SK-N-SH (cell line): ENCODE data around the gene PBOV1. TPM values are rescaled to one million over a fixed set of nuclear protein-coding genes. Genes with fewer than 3 reads are reported as not detected.

Experiments
- CTCF ChIA-PET: fragments of 300-600, 350-600 bp; formaldehyde crosslinking; extraction: SDS; loops from one replicate; lab custom pipeline; 2021; lab: Yijun Ruan, JAX
- POLR2A ChIA-PET: fragments of 350-600 bp; sonication (Branson Sonifier 250); formaldehyde crosslinking; extraction: SDS; loops from one replicate; lab custom pipeline; 2020; ENCODE audit warnings: antibody characterized with exemption, inconsistent platforms; lab: Yijun Ruan, JAX
- DNase-seq: peaks from one replicate; pipeline ENCODE4 v3.0.0; 2012
- H2AFZ ChIP-seq: fragments of 200-600 bp; sonication (generic); 2 replicates; pipeline ENCODE4 v1.8.1; 2016; ENCODE audit warnings: antibody characterized with exemption, mild to moderate bottlenecking, low read depth
- H3F3A ChIP-seq: fragments of 200-600 bp; sonication (generic); replicated peaks from 2 replicates; pipeline ENCODE3; 2016; ENCODE audit warnings: antibody characterized with exemption, mild to moderate bottlenecking; ENCODE audit not compliant: insufficient read depth
- H3K27ac ChIP-seq, 2 experiments: fragments of 200-500 bp in 1 of 2; fragments of 200-600 bp in 1 of 2; sonication (Bioruptor generic) in 1 of 2; sonication (generic), shearing (Covaris generic) in 1 of 2; 2 replicates each; pipeline versions ENCODE4 v1.5.1 to v1.6.1; 2014 to 2016; ENCODE audit warnings: low read depth in 2 of 2, inconsistent platforms in 1 of 2, low read length in 1 of 2, mild to moderate bottlenecking in 1 of 2, mixed read lengths in 1 of 2
- H3K27me3 ChIP-seq: fragments of 200-600 bp; sonication (generic), shearing (Covaris generic); 2 replicates; pipeline ENCODE4 v1.6.1; 2016; ENCODE audit warnings: mixed run types; ENCODE audit not compliant: insufficient read depth
- H3K36me3 ChIP-seq, 2 experiments: fragments of 200-500 bp in 1 of 2; fragments of 200-600 bp in 1 of 2; sonication (Bioruptor generic) in 1 of 2; sonication (generic) in 1 of 2; replicated peaks in 1 of 2; 2 replicates each; pipeline versions ENCODE3 to v1.5.1; 2014 to 2016; ENCODE audit warnings: low read length in 1 of 2, mild to moderate bottlenecking in 1 of 2; ENCODE audit not compliant: insufficient read depth in 2 of 2, control insufficient read depth in 1 of 2
- H3K4me1 ChIP-seq, 2 experiments: fragments of 200-500 bp in 1 of 2; fragments of 200-600 bp in 1 of 2; sonication (Bioruptor generic) in 1 of 2; sonication (generic), shearing (Covaris generic) in 1 of 2; 2 replicates each; pipeline versions ENCODE4 v1.5.1 to v1.6.1; 2014 to 2016; ENCODE audit warnings: low read depth in 1 of 2, low read length in 1 of 2, mixed run types in 1 of 2; ENCODE audit not compliant: insufficient read depth in 2 of 2, control insufficient read depth in 1 of 2
- H3K4me2 ChIP-seq: fragments of 200-600 bp; sonication (generic), shearing (Covaris generic); 2 replicates; pipeline ENCODE4 v1.6.1; 2017; ENCODE audit warnings: mixed run types
- H3K4me3 ChIP-seq, 2 experiments: fragments of 200-500 bp in 1 of 2; fragments of 200-600 bp in 1 of 2; sonication (Bioruptor generic) in 1 of 2; sonication (generic), shearing (Covaris generic) in 1 of 2; 2 replicates each; pipeline versions ENCODE4 v1.5.1 to v1.8.1; 2014 to 2016; ENCODE audit warnings: low read depth in 2 of 2, inconsistent platforms in 1 of 2, low read length in 1 of 2, mild to moderate bottlenecking in 1 of 2, mixed read lengths in 1 of 2, moderate library complexity in 1 of 2
- H3K79me2 ChIP-seq: fragments of 200-600 bp; sonication (generic); 2 replicates; pipeline ENCODE4 v1.8.1; 2017; ENCODE audit warnings: mild to moderate bottlenecking; ENCODE audit not compliant: insufficient read depth
- H3K9ac ChIP-seq: fragments of 200-600 bp; sonication (generic); 2 replicates; pipeline ENCODE4 v1.6.1; 2017; ENCODE audit warnings: mixed run types
- H3K9me2 ChIP-seq: fragments of 200-600 bp; sonication (generic); 2 replicates; pipeline ENCODE4 v1.6.1; 2017; ENCODE audit warnings: mixed run types
- H3K9me3 ChIP-seq: fragments of 200-600 bp; sonication (generic); 2 replicates; pipeline ENCODE4 v1.6.1; 2017; ENCODE audit warnings: mixed run types, mild to moderate bottlenecking, moderate library complexity
- H4K20me1 ChIP-seq: fragments of 200-600 bp; sonication (generic); 2 replicates; pipeline ENCODE4 v1.6.1; 2017; ENCODE audit warnings: mild to moderate bottlenecking, mixed run types; ENCODE audit not compliant: insufficient read depth
- EP300 ChIP-seq, 2 experiments: IDR thresholded peaks; 2 replicates each; pipeline versions ENCODE4 v1.4.0 to v1.6.1; 2012; ENCODE audit warnings: borderline replicate concordance in 1 of 2, low read depth in 1 of 2, low read length in 1 of 2
- EZH2phosphoT487 ChIP-seq: fragments of 200-600 bp; sonication (generic); IDR thresholded peaks from 2 replicates; pipeline ENCODE4 v1.6.1; 2017; ENCODE audit warnings: low read depth, mixed run types, mild to moderate bottlenecking, antibody characterized with exemption, moderate library complexity, borderline replicate concordance
- FOXJ3 ChIP-seq: sonication (generic); formaldehyde crosslinking; IDR thresholded peaks from 2 replicates; pipeline ENCODE4 v1.5.1; 2020; ENCODE audit warnings: mild to moderate bottlenecking, missing genetic modification reagents
- GATA2 ChIP-seq: sonication (generic); formaldehyde crosslinking; IDR thresholded peaks from 2 replicates; pipeline ENCODE4 v1.5.0; 2020; ENCODE audit warnings: mild to moderate bottlenecking, missing genetic modification reagents
- JUND ChIP-seq: IDR thresholded peaks from 2 replicates; pipeline ENCODE4 v1.4.0; 2012
- MXI1 ChIP-seq: IDR thresholded peaks from 2 replicates; pipeline ENCODE4 v1.6.1; 2012; ENCODE audit warnings: mild to moderate bottlenecking, low read depth, low read length, improper control_type of control experiment
- NFIC ChIP-seq: IDR thresholded peaks from 2 replicates; pipeline ENCODE4 v1.4.0; 2012; ENCODE audit warnings: borderline replicate concordance
- POLR2AphosphoS5 ChIP-seq: IDR thresholded peaks from 2 replicates; pipeline ENCODE4 v1.6.1; 2012; ENCODE audit warnings: low read depth, low read length
- RAD21 ChIP-seq: IDR thresholded peaks from 2 replicates; pipeline ENCODE4 v1.6.1; 2012; ENCODE audit warnings: mild to moderate bottlenecking, low read length
- RCOR1 ChIP-seq: fragments of 150-350 bp; IDR thresholded peaks from 2 replicates; pipeline ENCODE4 v1.6.1; 2017; ENCODE audit warnings: antibody characterized with exemption, low read length
- RFX5 ChIP-seq: IDR thresholded peaks from 2 replicates; pipeline ENCODE4 v1.6.1; 2012; ENCODE audit warnings: mild to moderate bottlenecking, improper control_type of control experiment, low read length
- RXRA ChIP-seq: IDR thresholded peaks from 2 replicates; pipeline ENCODE4 v1.4.0; 2012; ENCODE audit warnings: low read depth, mild to moderate bottlenecking, borderline replicate concordance
- TAF1 ChIP-seq: IDR thresholded peaks from 2 replicates; pipeline ENCODE4 v1.6.1; 2012; ENCODE audit warnings: low read depth, mild to moderate bottlenecking, low read length, moderate library complexity, borderline replicate concordance
- TCF12 ChIP-seq: IDR thresholded peaks from 2 replicates; pipeline ENCODE4 v1.4.0; 2012
- TEAD4 ChIP-seq: IDR thresholded peaks from 2 replicates; pipeline ENCODE4 v1.4.0; 2012; ENCODE audit warnings: mild to moderate bottlenecking, borderline replicate concordance; ENCODE audit not compliant: insufficient read depth
- WGBS: methylation state at CpG from one replicate; pipeline ENCODE4 v1.1.6; 2017; ENCODE audit warnings: low lambda C conversion rate; 5-methylcytosine and 5-hydroxymethylcytosine counted together
- polyA plus RNA-seq, 3 experiments: library from polyadenylated mRNA; depleted of rRNA; stranded (reverse); fragments of >200 nt; gene quantifications; 2 replicates each; pipeline ENCODE4 v1.2.3, GENCODE V29; 2012
- TF ChIP-seq, protein P1 (sequence below): fragments of 200-600 bp; sonication (generic); IDR thresholded peaks from 2 replicates; pipeline ENCODE4 v1.6.1; 2017; ENCODE audit warnings: antibody characterized with exemption, mild to moderate bottlenecking, moderate library complexity
- TF ChIP-seq, protein P2 (sequence below): IDR thresholded peaks from 2 replicates; pipeline ENCODE4 v1.4.0; 2012; ENCODE audit warnings: low read depth, borderline replicate concordance
- TF ChIP-seq, protein P3 (sequence below): fragments of 150-350 bp; IDR thresholded peaks from 2 replicates; pipeline ENCODE4 v1.6.1; 2016; ENCODE audit warnings: mild to moderate bottlenecking, low read depth, low read length
- TF ChIP-seq, protein P4 (sequence below): IDR thresholded peaks from 2 replicates; pipeline ENCODE4 v1.4.0; 2012; ENCODE audit warnings: low read depth
- TF ChIP-seq, protein P5 (sequence below): IDR thresholded peaks from 2 replicates; pipeline ENCODE4; 2012

PBOV1 gene
- polyA plus RNA-seq, 1 of the 3 experiments (the other 2 are of a cell fraction): not detected

DNA sequence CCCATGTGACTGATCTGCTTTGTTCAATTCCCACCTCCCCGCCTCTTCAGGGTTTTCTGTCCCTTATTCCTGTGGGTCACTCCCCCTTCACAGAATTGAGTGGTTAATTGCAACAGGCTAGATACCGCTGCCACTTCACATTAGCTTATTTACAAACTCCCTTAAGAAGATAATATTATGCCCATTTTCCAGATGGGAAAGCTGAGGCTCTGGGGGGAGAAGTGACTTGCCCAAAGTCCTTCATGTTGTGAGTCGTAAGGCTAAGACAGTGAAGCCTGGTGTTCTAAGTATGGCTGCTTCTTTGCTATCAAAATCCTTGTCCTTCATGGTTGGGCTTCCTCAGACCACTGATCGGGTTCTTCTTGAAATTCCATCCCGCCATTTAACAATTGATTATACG lies 39.9 kb upstream of the PBOV1 start:
- Histone ChIP-seq H3K9me3 (no peaks in the 10 kb centered on the region), H3F3A (no peaks in the 10 kb centered on the region), H3K9ac (no peak overlapping the region), H3K79me2 (no peaks in the 10 kb centered on the region), H3K27me3 (no peaks in the 10 kb centered on the region), H4K20me1 (no peaks in the 10 kb centered on the region), H3K9me2 (no peaks in the 10 kb centered on the region), H2AFZ (no peak overlapping the region), H3K36me3 (no peaks in the 10 kb centered on the region), H3K27ac (no peak overlapping the region), H3K4me2 (no peak overlapping the region), H3K4me1 (no peaks in the 10 kb centered on the region), H3K4me3 (no peak overlapping the region)
- TF ChIP-seq JUND (no peak), RXRA (no peak), TAF1 (no peak), RCOR1 (no peak)
- TF ChIP-seq, protein P1, sequence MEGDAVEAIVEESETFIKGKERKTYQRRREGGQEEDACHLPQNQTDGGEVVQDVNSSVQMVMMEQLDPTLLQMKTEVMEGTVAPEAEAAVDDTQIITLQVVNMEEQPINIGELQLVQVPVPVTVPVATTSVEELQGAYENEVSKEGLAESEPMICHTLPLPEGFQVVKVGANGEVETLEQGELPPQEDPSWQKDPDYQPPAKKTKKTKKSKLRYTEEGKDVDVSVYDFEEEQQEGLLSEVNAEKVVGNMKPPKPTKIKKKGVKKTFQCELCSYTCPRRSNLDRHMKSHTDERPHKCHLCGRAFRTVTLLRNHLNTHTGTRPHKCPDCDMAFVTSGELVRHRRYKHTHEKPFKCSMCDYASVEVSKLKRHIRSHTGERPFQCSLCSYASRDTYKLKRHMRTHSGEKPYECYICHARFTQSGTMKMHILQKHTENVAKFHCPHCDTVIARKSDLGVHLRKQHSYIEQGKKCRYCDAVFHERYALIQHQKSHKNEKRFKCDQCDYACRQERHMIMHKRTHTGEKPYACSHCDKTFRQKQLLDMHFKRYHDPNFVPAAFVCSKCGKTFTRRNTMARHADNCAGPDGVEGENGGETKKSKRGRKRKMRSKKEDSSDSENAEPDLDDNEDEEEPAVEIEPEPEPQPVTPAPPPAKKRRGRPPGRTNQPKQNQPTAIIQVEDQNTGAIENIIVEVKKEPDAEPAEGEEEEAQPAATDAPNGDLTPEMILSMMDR: no peak
- WGBS: 27% methylated on average over 6 of the region's 6 CpGs
- POLR2A ChIA-PET: no interaction called here
- no peak for DNase-seq
- CTCF ChIA-PET: no interaction called here

DNA sequence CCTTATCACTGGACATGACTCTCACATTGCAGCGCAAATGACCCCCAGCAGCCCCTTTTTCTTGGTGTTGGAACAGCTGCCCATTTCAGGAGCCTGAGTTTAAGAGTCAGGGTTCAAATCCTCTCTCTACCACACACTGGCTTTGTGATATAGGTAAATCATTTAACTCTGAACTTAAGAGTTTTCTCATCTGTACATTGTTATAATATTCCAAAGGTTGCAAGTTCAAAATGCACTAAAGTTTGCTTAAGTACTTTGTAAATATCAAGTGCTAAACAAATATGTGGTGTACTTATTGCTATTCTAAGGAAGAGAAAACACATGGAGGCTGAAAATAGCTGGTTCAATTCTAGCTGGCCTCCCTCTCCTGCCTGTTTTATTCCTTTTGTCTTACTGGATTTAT lies 39.3 kb upstream of the PBOV1 start:
- Histone ChIP-seq H3K79me2 (no peaks in the 10 kb centered on the region), H3K4me1 (no peaks in the 10 kb centered on the region), H3F3A (no peaks in the 10 kb centered on the region), H3K9ac (no peak overlapping the region), H3K36me3 (no peaks in the 10 kb centered on the region), H2AFZ (no peak overlapping the region), H3K27me3 (no peaks in the 10 kb centered on the region), H3K4me3 (no peak overlapping the region), H4K20me1 (no peaks in the 10 kb centered on the region), H3K27ac (no peak overlapping the region), H3K9me2 (no peaks in the 10 kb centered on the region), H3K9me3 (no peaks in the 10 kb centered on the region), H3K4me2 (no peak overlapping the region)
- DNase-seq: no peak
- 50% methylated on average over 1 of the region's 1 CpG for WGBS
- ChIA-PET CTCF (no interaction called here), POLR2A (no interaction called here)
- TF ChIP-seq, protein P2, sequence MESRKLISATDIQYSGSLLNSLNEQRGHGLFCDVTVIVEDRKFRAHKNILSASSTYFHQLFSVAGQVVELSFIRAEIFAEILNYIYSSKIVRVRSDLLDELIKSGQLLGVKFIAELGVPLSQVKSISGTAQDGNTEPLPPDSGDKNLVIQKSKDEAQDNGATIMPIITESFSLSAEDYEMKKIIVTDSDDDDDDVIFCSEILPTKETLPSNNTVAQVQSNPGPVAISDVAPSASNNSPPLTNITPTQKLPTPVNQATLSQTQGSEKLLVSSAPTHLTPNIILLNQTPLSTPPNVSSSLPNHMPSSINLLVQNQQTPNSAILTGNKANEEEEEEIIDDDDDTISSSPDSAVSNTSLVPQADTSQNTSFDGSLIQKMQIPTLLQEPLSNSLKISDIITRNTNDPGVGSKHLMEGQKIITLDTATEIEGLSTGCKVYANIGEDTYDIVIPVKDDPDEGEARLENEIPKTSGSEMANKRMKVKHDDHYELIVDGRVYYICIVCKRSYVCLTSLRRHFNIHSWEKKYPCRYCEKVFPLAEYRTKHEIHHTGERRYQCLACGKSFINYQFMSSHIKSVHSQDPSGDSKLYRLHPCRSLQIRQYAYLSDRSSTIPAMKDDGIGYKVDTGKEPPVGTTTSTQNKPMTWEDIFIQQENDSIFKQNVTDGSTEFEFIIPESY: no peak
- no peak for TF ChIP-seq NFIC
- TF ChIP-seq RFX5: no peak
- TF ChIP-seq, protein P3, sequence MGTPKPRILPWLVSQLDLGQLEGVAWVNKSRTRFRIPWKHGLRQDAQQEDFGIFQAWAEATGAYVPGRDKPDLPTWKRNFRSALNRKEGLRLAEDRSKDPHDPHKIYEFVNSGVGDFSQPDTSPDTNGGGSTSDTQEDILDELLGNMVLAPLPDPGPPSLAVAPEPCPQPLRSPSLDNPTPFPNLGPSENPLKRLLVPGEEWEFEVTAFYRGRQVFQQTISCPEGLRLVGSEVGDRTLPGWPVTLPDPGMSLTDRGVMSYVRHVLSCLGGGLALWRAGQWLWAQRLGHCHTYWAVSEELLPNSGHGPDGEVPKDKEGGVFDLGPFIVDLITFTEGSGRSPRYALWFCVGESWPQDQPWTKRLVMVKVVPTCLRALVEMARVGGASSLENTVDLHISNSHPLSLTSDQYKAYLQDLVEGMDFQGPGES: no peak
- TF ChIP-seq, protein P4, sequence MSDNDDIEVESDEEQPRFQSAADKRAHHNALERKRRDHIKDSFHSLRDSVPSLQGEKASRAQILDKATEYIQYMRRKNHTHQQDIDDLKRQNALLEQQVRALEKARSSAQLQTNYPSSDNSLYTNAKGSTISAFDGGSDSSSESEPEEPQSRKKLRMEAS: no peak
- TF ChIP-seq, protein P1: no peak
- TF ChIP-seq, protein P5, sequence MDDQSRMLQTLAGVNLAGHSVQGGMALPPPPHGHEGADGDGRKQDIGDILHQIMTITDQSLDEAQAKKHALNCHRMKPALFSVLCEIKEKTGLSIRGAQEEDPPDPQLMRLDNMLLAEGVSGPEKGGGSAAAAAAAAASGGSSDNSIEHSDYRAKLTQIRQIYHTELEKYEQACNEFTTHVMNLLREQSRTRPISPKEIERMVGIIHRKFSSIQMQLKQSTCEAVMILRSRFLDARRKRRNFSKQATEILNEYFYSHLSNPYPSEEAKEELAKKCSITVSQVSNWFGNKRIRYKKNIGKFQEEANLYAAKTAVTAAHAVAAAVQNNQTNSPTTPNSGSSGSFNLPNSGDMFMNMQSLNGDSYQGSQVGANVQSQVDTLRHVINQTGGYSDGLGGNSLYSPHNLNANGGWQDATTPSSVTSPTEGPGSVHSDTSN: no peak
- no peak for TF ChIP-seq RAD21
- no peak for TF ChIP-seq MXI1
- TF ChIP-seq FOXJ3 (CRISPR knock-in tag): no peak
- no peak for TF ChIP-seq EP300 (IDR thresholded peaks at IDR 0.05; ENCODE audit: borderline replicate concordance in 1 of 2, low read depth in 1 of 2, low read length in 1 of 2)
- no peak for TF ChIP-seq GATA2
- TF ChIP-seq POLR2AphosphoS5: no peak
- TF ChIP-seq TEAD4: no peak
- TF ChIP-seq EZH2phosphoT487: no peak
- TF ChIP-seq TCF12: no peak
